Measurements from ENCODE around the gene MAPK8IP3.

MAPK8IP3 gene

DNA sequence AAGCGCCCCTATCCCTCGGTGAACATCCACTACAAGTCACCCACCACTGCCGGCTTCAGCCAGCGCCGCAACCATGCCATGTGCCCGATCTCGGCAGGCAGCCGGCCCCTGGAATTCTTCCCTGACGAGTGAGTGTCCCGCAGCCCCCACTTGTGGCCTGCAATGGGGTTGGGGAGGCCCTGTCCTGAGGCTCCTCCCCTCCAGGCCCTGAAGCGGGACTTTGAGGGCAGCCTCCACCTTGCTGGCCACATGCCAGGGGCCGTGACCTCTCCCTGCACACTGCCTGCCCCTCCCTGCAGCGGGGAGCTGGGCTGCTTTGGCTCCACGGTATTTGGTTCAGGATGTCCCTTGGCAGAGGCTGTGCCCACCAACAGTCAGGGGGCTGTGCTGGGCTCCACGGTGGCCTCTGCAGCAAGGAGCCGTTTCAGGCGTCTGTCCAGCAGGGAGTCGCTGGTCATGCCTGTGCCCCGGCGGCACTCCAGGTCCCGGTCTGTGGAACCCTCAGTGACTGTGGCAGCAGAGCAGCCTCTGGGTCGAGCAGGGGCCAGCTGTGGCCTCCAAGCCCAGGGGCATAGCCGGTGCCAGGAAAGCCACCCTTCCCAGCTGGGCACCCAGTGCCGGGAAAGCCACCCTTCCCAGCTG is 57.0 kb downstream of the MAPK8IP3 start:
- Histone ChIP-seq H3K4me3 (ENCODE audit: low read length) (no peak overlapping the region), H3K36me3 (ENCODE audit: control insufficient read depth, insufficient read depth, low read length) (no peaks in the 10 kb centered on the region), H3K4me1 (ENCODE audit: control insufficient read depth, insufficient read depth, low read length) (no peaks in the 10 kb centered on the region)

DNA sequence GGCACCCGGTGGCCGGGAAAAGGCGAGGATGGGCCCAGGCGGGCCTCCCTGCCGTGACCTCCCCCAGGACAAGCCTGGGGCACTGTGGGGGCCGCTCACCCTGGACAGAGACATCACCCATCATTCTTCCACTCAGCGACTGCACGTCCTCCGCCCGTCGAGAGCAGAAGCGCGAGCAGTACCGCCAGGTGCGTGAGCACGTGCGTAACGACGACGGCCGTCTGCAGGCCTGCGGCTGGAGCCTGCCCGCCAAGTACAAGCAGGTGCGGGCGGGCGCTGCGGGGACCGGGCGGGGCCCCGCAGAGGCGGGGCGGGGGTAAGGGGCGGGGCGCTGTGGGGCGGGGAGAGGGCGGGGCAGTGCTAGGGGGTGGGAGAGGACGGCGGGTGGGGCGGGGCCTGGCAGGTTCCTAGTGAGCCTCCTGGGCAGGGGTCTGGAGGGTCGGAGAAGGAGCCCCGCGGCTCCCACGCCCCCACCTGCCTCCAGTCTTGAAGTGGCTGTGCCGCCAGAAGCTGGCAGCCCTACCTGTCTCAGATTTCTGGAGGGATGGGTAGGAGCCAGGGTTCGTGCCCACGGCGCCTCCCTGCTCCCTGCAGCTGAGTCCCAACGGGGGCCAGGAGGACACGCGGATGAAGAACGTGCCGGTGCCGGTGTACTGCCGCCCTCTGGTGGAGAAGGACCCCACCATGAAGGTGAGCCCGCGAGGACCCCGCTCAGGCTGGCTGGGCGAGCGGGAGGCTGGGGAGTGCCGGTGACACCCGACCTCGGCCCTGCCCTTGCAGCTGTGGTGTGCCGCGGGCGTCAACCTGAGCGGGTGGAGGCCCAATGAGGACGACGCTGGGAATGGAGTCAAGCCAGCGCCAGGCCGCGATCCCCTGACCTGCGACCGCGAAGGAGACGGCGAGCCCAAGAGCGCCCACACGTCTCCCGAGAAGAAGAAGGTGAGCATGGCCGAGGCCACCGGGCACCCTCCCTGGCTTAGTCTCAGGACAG is 57.8 kb downstream of the MAPK8IP3 start:
- Histone ChIP-seq H3K9ac (ENCODE audit: low read length) (no peak overlapping the region), H3K36me3 (ENCODE audit: control insufficient read depth, insufficient read depth, low read length) (no peaks in the 10 kb centered on the region), H3K9me3 (ENCODE audit: control insufficient read depth, low read length) (no peaks in the 10 kb centered on the region), H3K27me3 (ENCODE audit: control insufficient read depth, insufficient read depth, low read length) (no peaks in the 10 kb centered on the region), H3K4me1 (ENCODE audit: control insufficient read depth, insufficient read depth, low read length) (no peaks in the 10 kb centered on the region), H3K4me3 (ENCODE audit: low read length) (no peak overlapping the region)

More for the DNA sequence above, 57.0 kb downstream of the MAPK8IP3 start:
- Histone ChIP-seq H3K9me3 (ENCODE audit: control insufficient read depth, low read length) (no peaks in the 10 kb centered on the region), H3K27me3 (ENCODE audit: control insufficient read depth, insufficient read depth, low read length) (no peaks in the 10 kb centered on the region), H3K9ac (ENCODE audit: low read length) (no peak overlapping the region)

DNA sequence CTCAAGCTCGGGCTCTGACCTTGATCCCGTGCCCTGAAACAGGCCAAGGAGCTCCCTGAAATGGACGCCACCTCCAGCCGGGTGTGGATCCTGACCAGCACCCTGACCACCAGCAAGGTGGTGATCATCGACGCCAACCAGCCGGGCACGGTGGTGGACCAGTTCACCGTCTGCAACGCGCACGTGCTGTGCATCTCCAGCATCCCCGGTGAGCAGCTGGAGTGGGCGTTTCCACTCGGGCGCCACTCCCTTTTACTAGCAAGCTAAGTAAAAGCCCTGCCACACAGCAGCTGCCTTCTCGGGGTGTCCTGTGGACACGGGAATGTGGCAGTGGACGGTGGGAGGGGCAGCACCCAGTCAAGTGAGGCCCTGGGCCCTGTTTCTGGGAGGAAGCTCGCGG is 59.0 kb downstream of the MAPK8IP3 start:
- Histone ChIP-seq H3K4me3 (ENCODE audit: low read length) (no peak overlapping the region), H3K4me1 (ENCODE audit: control insufficient read depth, insufficient read depth, low read length) (peaks cover 2% of the 10 kb centered on the region), H3K27me3 (ENCODE audit: control insufficient read depth, insufficient read depth, low read length) (no peaks in the 10 kb centered on the region), H3K9me3 (ENCODE audit: control insufficient read depth, low read length) (no peaks in the 10 kb centered on the region), H3K36me3 (ENCODE audit: control insufficient read depth, insufficient read depth, low read length) (no peaks in the 10 kb centered on the region), H3K9ac (ENCODE audit: low read length) (no peak overlapping the region)

DNA sequence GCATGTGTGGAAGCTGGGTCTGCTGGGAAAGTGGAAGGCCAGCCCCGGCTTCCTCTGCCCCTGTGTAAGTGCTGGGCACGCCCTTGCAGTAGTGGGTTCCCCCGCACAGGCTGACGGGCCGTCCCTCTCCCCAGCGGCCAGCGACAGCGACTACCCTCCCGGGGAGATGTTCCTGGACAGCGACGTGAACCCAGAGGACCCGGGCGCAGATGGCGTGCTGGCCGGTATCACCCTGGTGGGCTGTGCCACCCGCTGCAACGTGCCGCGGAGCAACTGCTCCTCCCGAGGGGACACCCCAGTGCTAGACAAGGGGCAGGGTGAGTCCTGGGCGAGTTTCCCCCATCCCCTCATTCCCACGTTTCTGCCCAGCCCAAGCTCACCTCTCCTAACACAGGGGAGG is 59.8 kb downstream of the MAPK8IP3 start:
- H3K9me3 ChIP-seq (ENCODE audit: control insufficient read depth, low read length) = no peaks in the 10 kb centered on the region
- H3K4me3 ChIP-seq (ENCODE audit: low read length) = no peak overlapping the region
- H3K9ac ChIP-seq (ENCODE audit: low read length) = no peak overlapping the region
- H3K27me3 ChIP-seq (ENCODE audit: control insufficient read depth, insufficient read depth, low read length) = no peaks in the 10 kb centered on the region
- peaks cover 11% of the 10 kb centered on the region for H3K4me1 ChIP-seq (ENCODE audit: control insufficient read depth, insufficient read depth, low read length)
- no peaks in the 10 kb centered on the region for H3K36me3 ChIP-seq (ENCODE audit: control insufficient read depth, insufficient read depth, low read length)

DNA sequence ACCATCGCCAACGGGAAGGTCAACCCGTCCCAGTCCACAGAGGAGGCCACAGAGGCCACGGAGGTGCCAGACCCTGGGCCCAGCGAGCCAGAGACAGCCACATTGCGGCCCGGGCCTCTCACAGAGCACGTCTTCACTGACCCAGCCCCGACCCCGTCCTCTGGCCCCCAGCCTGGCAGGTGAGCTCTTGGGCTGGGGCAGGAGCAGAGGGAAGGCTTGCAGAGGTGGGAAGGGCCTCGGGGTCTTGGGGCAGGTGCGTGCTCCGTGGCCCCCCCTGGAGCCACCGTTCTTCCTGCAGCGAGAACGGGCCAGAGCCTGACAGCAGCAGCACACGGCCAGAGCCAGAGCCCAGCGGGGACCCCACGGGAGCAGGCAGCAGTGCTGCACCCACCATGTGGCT is 60.2 kb downstream of the MAPK8IP3 start:
- no peak overlapping the region for H3K9ac ChIP-seq (ENCODE audit: low read length)
- H3K9me3 ChIP-seq (ENCODE audit: control insufficient read depth, low read length) = no peaks in the 10 kb centered on the region
- H3K4me1 ChIP-seq (ENCODE audit: control insufficient read depth, insufficient read depth, low read length) = peaks cover 11% of the 10 kb centered on the region
- H3K27me3 ChIP-seq (ENCODE audit: control insufficient read depth, insufficient read depth, low read length) = no peaks in the 10 kb centered on the region
- H3K4me3 ChIP-seq (ENCODE audit: low read length) = no peak overlapping the region
- no peaks in the 10 kb centered on the region for H3K36me3 ChIP-seq (ENCODE audit: control insufficient read depth, insufficient read depth, low read length)

DNA sequence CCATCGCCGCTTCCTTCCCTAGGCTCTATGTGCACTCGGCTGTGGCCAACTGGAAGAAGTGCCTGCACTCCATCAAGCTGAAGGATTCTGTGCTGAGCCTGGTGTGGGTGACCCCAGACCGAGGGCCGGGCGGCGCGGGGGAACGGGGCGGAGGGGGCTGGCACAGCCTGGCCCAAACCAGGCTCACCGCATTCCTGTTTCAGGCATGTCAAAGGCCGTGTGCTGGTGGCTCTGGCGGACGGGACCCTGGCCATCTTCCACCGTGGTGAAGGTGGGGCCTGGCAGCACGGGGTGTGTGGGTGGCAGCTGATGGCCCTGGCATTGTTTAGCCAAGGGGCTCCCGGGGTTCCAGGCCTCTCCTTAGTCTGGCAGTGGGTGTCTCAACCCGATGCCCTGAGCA is 60.7 kb downstream of the MAPK8IP3 start:
- H3K9me3 ChIP-seq (ENCODE audit: control insufficient read depth, low read length) = no peaks in the 10 kb centered on the region
- H3K9ac ChIP-seq (ENCODE audit: low read length) = no peak overlapping the region
- peaks cover 11% of the 10 kb centered on the region for H3K4me1 ChIP-seq (ENCODE audit: control insufficient read depth, insufficient read depth, low read length)
- no peaks in the 10 kb centered on the region for H3K36me3 ChIP-seq (ENCODE audit: control insufficient read depth, insufficient read depth, low read length)
- no peaks in the 10 kb centered on the region for H3K27me3 ChIP-seq (ENCODE audit: control insufficient read depth, insufficient read depth, low read length)
- H3K4me3 ChIP-seq (ENCODE audit: low read length) = no peak overlapping the region

DNA sequence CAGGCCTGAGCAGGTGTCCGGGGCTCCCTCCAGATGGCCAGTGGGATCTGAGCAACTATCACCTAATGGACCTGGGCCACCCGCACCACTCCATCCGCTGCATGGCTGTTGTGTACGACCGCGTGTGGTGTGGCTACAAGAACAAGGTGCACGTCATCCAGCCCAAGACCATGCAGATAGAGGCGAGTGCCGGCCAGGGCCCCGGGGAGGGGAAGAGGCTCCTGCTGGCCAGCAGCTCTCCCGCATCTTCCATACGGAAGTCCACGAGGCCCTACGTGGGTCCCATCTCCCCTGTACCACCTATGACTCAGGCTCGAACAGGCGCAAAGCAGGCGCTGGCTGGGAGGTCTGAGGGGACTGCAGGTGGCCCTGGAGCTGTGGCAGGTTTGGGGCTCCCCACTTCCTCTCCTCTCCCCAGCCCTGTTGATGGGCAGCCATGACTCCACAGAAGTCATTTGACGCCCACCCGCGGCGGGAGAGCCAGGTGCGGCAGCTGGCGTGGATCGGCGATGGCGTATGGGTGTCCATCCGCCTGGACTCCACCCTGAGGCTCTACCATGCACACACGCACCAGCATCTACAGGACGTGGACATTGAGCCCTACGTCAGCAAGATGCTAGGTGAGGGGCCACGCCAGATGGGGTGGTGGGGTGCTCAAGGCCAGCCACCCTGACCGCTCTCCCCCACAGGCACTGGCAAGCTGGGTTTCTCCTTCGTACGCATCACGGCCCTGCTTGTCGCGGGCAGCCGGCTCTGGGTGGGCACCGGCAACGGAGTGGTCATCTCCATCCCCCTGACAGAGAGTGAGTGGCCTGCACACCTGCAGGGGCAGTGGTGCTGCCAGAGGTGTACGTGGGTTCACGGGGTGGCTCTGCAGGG is 61.4 kb downstream of the MAPK8IP3 start:
- Histone ChIP-seq H3K36me3 (ENCODE audit: control insufficient read depth, insufficient read depth, low read length) (no peaks in the 10 kb centered on the region), H3K9me3 (ENCODE audit: control insufficient read depth, low read length) (no peaks in the 10 kb centered on the region), H3K9ac (ENCODE audit: low read length) (no peak overlapping the region), H3K27me3 (ENCODE audit: control insufficient read depth, insufficient read depth, low read length) (no peaks in the 10 kb centered on the region), H3K4me1 (ENCODE audit: control insufficient read depth, insufficient read depth, low read length) (peaks cover 16% of the 10 kb centered on the region), H3K4me3 (ENCODE audit: low read length) (no peak overlapping the region)

DNA sequence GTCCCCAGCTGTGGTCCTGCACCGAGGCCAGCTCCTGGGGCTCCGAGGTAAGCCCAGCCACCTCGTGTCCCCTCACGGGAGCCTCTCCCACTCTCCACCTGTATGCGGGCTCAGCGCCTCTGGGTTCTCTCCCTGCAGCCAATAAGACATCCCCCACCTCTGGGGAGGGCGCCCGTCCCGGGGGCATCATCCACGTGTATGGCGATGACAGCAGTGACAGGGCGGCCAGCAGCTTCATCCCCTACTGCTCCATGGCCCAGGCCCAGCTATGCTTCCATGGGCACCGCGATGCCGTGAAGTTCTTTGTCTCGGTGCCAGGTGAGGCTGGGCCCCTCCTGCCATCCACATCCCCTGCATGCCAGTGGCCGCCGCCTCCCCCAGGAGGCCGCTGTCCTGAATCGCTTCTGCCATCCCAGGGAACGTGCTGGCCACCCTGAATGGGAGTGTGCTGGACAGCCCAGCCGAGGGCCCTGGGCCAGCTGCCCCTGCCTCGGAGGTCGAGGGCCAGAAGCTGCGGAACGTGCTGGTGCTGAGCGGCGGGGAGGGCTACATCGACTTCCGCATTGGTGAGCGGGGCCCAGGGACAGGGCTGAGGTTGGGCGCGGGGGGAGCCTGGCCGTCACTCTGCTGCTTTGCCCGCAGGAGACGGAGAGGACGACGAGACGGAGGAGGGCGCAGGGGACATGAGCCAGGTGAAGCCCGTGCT is 62.2 kb downstream of the MAPK8IP3 start:
- Histone ChIP-seq H3K4me3 (ENCODE audit: low read length) (no peak overlapping the region), H3K27me3 (ENCODE audit: control insufficient read depth, insufficient read depth, low read length) (no peaks in the 10 kb centered on the region), H3K4me1 (ENCODE audit: control insufficient read depth, insufficient read depth, low read length) (peaks cover 16% of the 10 kb centered on the region), H3K9ac (ENCODE audit: low read length) (no peak overlapping the region), H3K36me3 (ENCODE audit: control insufficient read depth, insufficient read depth, low read length) (no peaks in the 10 kb centered on the region), H3K9me3 (ENCODE audit: control insufficient read depth, low read length) (no peaks in the 10 kb centered on the region)

DNA sequence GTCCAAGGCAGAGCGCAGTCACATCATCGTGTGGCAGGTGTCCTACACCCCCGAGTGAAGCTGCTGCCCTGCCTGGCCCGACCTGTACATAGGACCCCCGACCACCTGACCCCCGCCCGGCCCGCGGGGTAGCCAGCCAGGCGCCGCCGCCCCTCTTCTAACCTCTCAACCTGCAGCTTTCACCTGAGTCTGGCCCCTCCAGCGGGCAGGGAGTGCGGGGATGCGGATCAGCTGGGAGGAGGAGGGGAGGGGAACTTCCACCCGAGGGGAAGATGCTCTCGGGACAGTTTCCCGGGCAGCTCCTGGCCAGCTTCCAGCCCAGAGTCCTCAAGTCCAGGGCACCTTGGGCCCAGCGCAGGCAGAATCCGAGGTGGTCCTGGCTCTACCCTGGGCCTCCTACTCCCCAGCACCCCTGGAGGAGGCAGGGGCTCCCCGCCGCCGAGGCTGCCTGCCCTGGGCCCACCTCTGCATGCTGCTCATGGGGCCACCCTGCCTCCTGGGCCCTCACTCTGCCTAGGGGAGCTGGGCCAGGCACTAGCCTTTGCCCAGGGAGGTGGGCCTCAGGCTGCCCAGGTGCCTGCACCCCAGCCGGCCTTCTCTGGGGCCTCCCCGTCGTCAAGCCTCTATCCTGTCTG is 62.9 kb downstream of the MAPK8IP3 start:
- no peak overlapping the region for H3K4me3 ChIP-seq (ENCODE audit: low read length)
- no peaks in the 10 kb centered on the region for H3K36me3 ChIP-seq (ENCODE audit: control insufficient read depth, insufficient read depth, low read length)
- no peaks in the 10 kb centered on the region for H3K27me3 ChIP-seq (ENCODE audit: control insufficient read depth, insufficient read depth, low read length)
- H3K9ac ChIP-seq (ENCODE audit: low read length) = no peak overlapping the region
- no peaks in the 10 kb centered on the region for H3K9me3 ChIP-seq (ENCODE audit: control insufficient read depth, low read length)
- H3K4me1 ChIP-seq (ENCODE audit: control insufficient read depth, insufficient read depth, low read length) = peaks cover 18% of the 10 kb centered on the region

DNA sequence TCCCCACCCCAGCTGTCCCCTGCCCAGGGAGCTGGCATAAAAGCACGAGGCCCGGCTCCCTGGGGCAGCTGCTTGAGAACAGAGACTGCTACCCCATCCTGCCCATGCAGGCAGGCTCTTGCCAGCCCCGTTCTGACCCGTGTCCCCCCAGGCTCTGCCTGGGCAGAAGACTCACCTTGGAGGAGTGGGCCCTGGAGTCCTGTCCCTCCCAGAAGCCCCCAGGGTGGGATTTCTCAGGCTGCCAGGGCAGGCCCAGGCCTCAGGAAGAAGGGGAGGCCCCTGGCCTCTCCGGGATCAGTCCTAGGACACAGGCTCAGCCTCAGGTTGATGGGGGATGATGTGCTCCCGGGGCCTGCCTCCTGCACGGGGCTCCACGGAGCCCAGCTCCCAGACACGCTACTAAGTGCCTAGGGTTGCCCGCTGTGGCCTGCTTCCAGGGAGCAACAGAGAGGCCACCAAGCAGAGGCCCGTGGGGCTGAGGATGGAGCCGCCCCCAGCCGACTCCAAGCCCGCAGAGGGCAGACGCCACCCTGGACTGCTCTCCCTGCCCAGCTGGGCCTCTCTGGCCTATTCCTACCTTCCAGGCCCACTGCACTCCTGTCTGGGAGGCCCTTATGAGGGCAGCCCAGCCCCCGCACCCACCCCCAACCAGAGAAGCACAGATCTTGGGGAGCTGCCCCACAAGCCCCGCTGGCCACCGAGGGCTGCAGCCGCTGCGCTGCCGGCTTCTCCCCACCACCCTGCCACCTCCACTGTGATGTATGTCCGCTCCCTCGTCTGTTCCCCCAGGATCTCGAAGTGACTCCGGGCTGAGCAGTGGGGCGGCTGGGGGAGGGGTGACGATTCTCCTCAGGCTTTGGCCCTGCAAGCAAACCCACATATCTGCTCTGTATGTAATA is 63.7 kb downstream of the MAPK8IP3 start:
- no peak overlapping the region for H3K9ac ChIP-seq (ENCODE audit: low read length)
- no peak overlapping the region for H3K4me3 ChIP-seq (ENCODE audit: low read length)
- peaks cover 26% of the 10 kb centered on the region for H3K4me1 ChIP-seq (ENCODE audit: control insufficient read depth, insufficient read depth, low read length)
- H3K9me3 ChIP-seq (ENCODE audit: control insufficient read depth, low read length) = no peaks in the 10 kb centered on the region
- H3K36me3 ChIP-seq (ENCODE audit: control insufficient read depth, insufficient read depth, low read length) = no peaks in the 10 kb centered on the region
- no peaks in the 10 kb centered on the region for H3K27me3 ChIP-seq (ENCODE audit: control insufficient read depth, insufficient read depth, low read length)
